Gastroesophageal sphincter (tissue), 4 donors: Measurements from ENCODE around the gene ETV6. TPM values are rescaled to one million over a fixed set of nuclear protein-coding genes. Genes with fewer than 3 reads are reported as not detected.

ENCODE experiments used
- ATAC-seq: fragments of 150-250 bp; one replicate; pipeline ENCODE4 v1.9.1; 2016; ENCODE audit warnings: mild to moderate bottlenecking, moderate library complexity
- H3K27ac ChIP-seq, 4 donors: fragments of 200-600 bp; sonication (generic) in 3 of 4; 1 replicate in 3 of 4; 2 replicates in 1 of 4; pipeline ENCODE4 v1.5.1; 2016 to 2019
- H3K27me3 ChIP-seq: fragments of 200-600 bp; sonication (generic); one replicate; pipeline ENCODE4 v1.5.1; 2019
- H3K36me3 ChIP-seq, 2 donors: fragments of 200-600 bp; sonication (generic); one replicate each; pipeline ENCODE4 v1.5.1; 2019; ENCODE audit warnings: control low read depth in 1 of 2
- H3K4me1 ChIP-seq, 3 donors: fragments of 200-600 bp; sonication (generic); 1 replicate in 2 of 3; 2 replicates in 1 of 3; pipeline ENCODE4 v1.5.1; 2016 to 2019; ENCODE audit warnings: control low read depth in 2 of 3
- H3K4me3 ChIP-seq, 2 donors: fragments of 200-600 bp; sonication (generic); one replicate each; pipeline ENCODE4 v1.5.1; 2019; ENCODE audit warnings: mild to moderate bottlenecking in 1 of 2, moderate library complexity in 1 of 2
- H3K9me3 ChIP-seq, 3 donors: fragments of 200-600 bp; sonication (generic); one replicate each; pipeline ENCODE4 v1.5.1; 2017 to 2019; ENCODE audit warnings: control low read depth in 2 of 3
- CTCF ChIP-seq, 4 experiments: fragments of 200-600 bp in 2 of 4; fragments of 450-650 bp in 2 of 4; sonication (generic) in 1 of 4; IDR thresholded peaks; one replicate each; pipeline ENCODE4 v1.5.1; 2017 to 2019; ENCODE audit warnings: antibody characterized with exemption in 4 of 4, mild to moderate bottlenecking in 2 of 4, moderate library complexity in 2 of 4
- EP300 ChIP-seq: sonication (generic); formaldehyde crosslinking; IDR thresholded peaks from one replicate; pipeline ENCODE4 v1.6.1; 2017; ENCODE audit warnings: antibody characterized with exemption, mild to moderate bottlenecking
- POLR2A ChIP-seq, 2 donors: fragments of 450-650 bp; IDR thresholded peaks; one replicate each; pipeline ENCODE4 v1.6.1; 2017; ENCODE audit warnings: antibody characterized with exemption in 2 of 2, mild to moderate bottlenecking in 2 of 2, moderate library complexity in 1 of 2
- POLR2AphosphoS5 ChIP-seq: sonication (generic); formaldehyde crosslinking; IDR thresholded peaks from one replicate; pipeline ENCODE4 v1.6.1; 2017; ENCODE audit warnings: antibody characterized with exemption
- WGBS, 2 donors: methylation state at CpG; one replicate each; pipeline ENCODE4 v1.1.5; 2018; ENCODE audit warnings: low coverage in 1 of 2; 5-methylcytosine and 5-hydroxymethylcytosine counted together
- total RNA-seq, 4 donors: library from RNA; depleted of rRNA; stranded (reverse); fragments of >200 nt; gene quantifications; one replicate each; pipeline ENCODE4 v1.1.0, GENCODE V29; 2016

ETV6 gene
- total RNA-seq, 4 donors from 2014 or later, result 18.7 to 30.1 (median 21.1) TPM

DNA sequence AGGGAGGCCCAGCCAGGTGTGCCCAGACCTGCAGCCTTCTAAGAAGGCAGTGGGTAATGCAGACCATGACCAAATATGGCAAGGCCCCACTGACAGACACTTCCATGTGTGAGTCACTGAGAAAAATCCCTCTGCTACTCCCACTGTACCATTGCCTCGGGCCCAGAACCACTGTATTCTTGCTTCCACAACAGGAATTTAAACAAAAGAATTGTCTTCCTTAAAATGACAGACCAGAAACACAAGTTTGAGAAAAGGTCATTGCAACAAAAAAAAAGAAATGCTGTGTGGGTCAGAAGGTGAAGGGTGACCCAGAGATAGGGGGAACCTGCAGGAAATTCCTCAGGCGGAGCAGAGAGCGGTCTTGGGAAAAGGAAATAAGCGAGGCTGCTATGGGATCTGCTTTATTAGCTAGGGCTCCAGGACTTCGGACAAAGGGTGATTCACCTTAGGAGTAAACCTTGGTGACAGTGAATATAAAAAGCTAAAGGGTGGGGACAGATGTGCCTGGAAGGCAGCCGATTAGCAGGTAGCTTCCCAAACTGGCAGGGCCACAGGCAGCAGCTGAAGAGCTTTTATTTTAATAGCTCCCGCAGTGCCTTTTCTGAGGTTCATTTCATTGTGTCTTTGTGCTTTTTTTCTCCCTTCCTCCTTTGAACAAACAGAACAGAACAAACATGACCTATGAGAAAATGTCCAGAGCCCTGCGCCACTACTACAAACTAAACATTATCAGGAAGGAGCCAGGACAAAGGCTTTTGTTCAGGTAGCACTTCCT is 236.0 kb downstream of the ETV6 start:
- 65 to 85% methylated on average over 5 to 8 of the region's 8 CpGs for WGBS, 2 donors
- TF ChIP-seq CTCF (IDR thresholded peaks at IDR 0.05) (no peak), POLR2AphosphoS5 (no peak)
- peaks cover 0 to 65% of the 10 kb centered on the region in 2 donors for H3K36me3 ChIP-seq
- peak; percentile 34 for ATAC-seq
- peak overlapping the region in 3 of 4 donors; percentile 54 to 69 (median 60) for H3K27ac ChIP-seq
- H3K4me3 ChIP-seq, result no peak overlapping the region
- peaks cover 0 to 4% (median 0%) of the 10 kb centered on the region in 3 donors for H3K9me3 ChIP-seq
- H3K4me1 ChIP-seq, result peaks cover 0 to 35% (median 4%) of the 10 kb centered on the region in 3 donors
- H3K27me3 ChIP-seq, result no peaks in the 10 kb centered on the region

DNA sequence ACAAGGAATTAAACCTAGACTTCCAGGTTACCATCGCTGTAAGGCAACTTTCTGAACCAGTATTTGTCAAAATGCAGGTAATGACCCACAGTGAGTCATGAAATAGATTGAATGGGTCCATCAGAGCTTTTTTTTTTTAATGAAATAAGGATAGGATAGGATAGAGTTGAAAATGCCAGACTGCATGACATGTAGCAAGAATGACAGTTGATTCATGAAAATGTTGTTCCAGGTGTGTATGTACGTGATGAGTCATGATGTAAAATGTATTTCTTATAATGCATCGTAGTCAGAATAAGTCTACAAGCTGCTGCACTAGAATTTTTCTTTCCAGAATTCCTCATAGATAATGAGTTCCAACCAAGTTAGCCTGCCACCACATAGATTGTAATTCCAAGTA is 236.9 kb downstream of the ETV6 start:
- 96 to 97% methylated on average over 3 of the region's 3 CpGs for WGBS, 2 donors

DNA sequence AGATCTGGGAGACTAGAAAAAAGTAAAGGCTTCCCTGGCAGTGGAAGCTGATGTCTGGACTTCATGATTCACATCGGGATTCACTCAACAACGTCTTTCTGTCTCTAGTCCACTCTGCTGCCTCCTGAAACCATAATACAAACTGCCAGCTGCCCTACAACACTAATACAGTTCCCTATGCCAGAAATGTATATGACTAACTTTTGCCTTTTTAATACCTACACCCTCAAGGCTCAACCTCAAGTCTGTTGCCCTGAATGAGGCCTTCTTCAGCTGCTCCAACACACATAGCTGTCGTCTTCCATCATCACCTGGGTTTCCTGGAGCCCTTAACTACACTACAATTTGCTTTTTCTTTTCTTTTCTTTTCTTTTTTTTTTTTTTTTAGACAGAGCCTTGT is 238.6 kb downstream of the ETV6 start:
- ATAC-seq, result no peak
- Histone ChIP-seq H3K4me1 (peaks cover 0 to 44% (median 8%) of the 10 kb centered on the region in 3 donors), H3K9me3 (peaks cover 0 to 4% (median 0%) of the 10 kb centered on the region in 3 donors), H3K36me3 (peaks cover 0 to 88% of the 10 kb centered on the region in 2 donors), H3K27ac (no peak overlapping the region), H3K27me3 (no peaks in the 10 kb centered on the region), H3K4me3 (no peak overlapping the region)
- TF ChIP-seq CTCF (IDR thresholded peaks at IDR 0.05) (no peak), POLR2AphosphoS5 (no peak), POLR2A (IDR thresholded peaks at IDR 0.05) (no peak), EP300 (no peak)
- WGBS, 2 donors, result 70 to 85% methylated on average over 2 to 3 of the region's 3 CpGs

More for the DNA sequence above, 236.9 kb downstream of the ETV6 start:
- peak overlapping the region in 3 of 4 donors; percentile 54 to 69 (median 60) for H3K27ac ChIP-seq
- TF ChIP-seq POLR2AphosphoS5 (no peak), EP300 (no peak), POLR2A (IDR thresholded peaks at IDR 0.05) (no peak), CTCF (IDR thresholded peaks at IDR 0.05) (no peak)
- H3K4me3 ChIP-seq, result no peak overlapping the region
- no peaks in the 10 kb centered on the region for H3K27me3 ChIP-seq
- peaks cover 0 to 41% (median 4%) of the 10 kb centered on the region in 3 donors for H3K4me1 ChIP-seq
- peaks cover 0 to 74% of the 10 kb centered on the region in 2 donors for H3K36me3 ChIP-seq
- peaks cover 0 to 4% (median 0%) of the 10 kb centered on the region in 3 donors for H3K9me3 ChIP-seq
- ATAC-seq, result no peak

GRCh38 chr12:11891346-11891745 is 241.9 kb downstream of the ETV6 start:
- Histone ChIP-seq H3K27me3 (no peaks in the 10 kb centered on the region), H3K27ac (peak overlapping the region in 2 of 4 donors; percentile 35 to 41), H3K36me3 (peaks cover 0 to 72% of the 10 kb centered on the region in 2 donors), H3K9me3 (peaks cover 0 to 4% (median 0%) of the 10 kb centered on the region in 3 donors), H3K4me3 (no peak overlapping the region), H3K4me1 (peaks cover 0 to 26% (median 5%) of the 10 kb centered on the region in 3 donors)
- 55 to 72% methylated on average over 3 to 4 of the region's 4 CpGs for WGBS, 2 donors
- no peak for ATAC-seq
- TF ChIP-seq POLR2AphosphoS5 (no peak), CTCF (IDR thresholded peaks at IDR 0.05) (no peak)
